PFSK-1 (cell line): Measurements from ENCODE around the gene ADGB.

ENCODE experiments used
- FOXP2 ChIP-seq: optimal IDR thresholded peaks from 2 replicates; pipeline ENCODE3; 2011; ENCODE audit warnings: borderline replicate concordance, control low read depth, inconsistent platforms; ENCODE audit not compliant: insufficient read depth; ENCODE audit errors: extremely low read length, extremely low read depth
- POLR2AphosphoS5 ChIP-seq: IDR thresholded peaks from 2 replicates; pipeline ENCODE4 v1.6.1; 2012; ENCODE audit warnings: low read depth, mild to moderate bottlenecking, control low read depth, low read length, moderate library complexity
- REST ChIP-seq, 2 experiments: IDR thresholded peaks; 2 replicates each; pipeline versions ENCODE4 v1.6.1 to v1.8.0; 2011 to 2012; ENCODE audit warnings: low read depth in 2 of 2, low read length in 2 of 2, control low read depth in 1 of 2, inconsistent platforms in 1 of 2, mild to moderate bottlenecking in 1 of 2, moderate library complexity in 1 of 2; ENCODE audit not compliant: insufficient read depth in 1 of 2
- SIN3A ChIP-seq: IDR thresholded peaks from 2 replicates; pipeline ENCODE4 v1.6.1; 2012; ENCODE audit warnings: mild to moderate bottlenecking, low read length, moderate library complexity, borderline replicate concordance; ENCODE audit not compliant: insufficient read depth
- TAF1 ChIP-seq: IDR thresholded peaks from 2 replicates; pipeline ENCODE4 v1.6.1; 2012; ENCODE audit warnings: low read length, control low read depth, borderline replicate concordance; ENCODE audit not compliant: insufficient read depth

The ADGB gene

GRCh38 chr6:146587459-146587858, 11.3 kb upstream of the ADGB start:
- TF ChIP-seq REST (IDR thresholded peaks at IDR 0.05; ENCODE audit: insufficient read depth in 1 of 2, low read depth in 2 of 2, low read length in 2 of 2) (no peak), SIN3A (no peak), FOXP2 (no peak), TAF1 (no peak), POLR2AphosphoS5 (no peak)

GRCh38 chr6:146590492-146590891, 8.3 kb upstream of the ADGB start:
- TF ChIP-seq FOXP2 (no peak), SIN3A (no peak), POLR2AphosphoS5 (no peak), TAF1 (no peak), REST (IDR thresholded peaks at IDR 0.05; ENCODE audit: insufficient read depth in 1 of 2, low read depth in 2 of 2, low read length in 2 of 2) (no peak)

- TF ChIP-seq POLR2AphosphoS5 (no peak), SIN3A (no peak), TAF1 (no peak)
Measured at GRCh38 chr6:146592451-146592850, 6.3 kb upstream of the ADGB start.

GRCh38 chr6:146593986-146594385, 4.8 kb upstream of the ADGB start:
- TF ChIP-seq REST (IDR thresholded peaks at IDR 0.05; ENCODE audit: insufficient read depth in 1 of 2, low read depth in 2 of 2, low read length in 2 of 2) (no peak), TAF1 (no peak), FOXP2 (no peak), SIN3A (no peak)

- no peak for TF ChIP-seq FOXP2
- no peak for TF ChIP-seq POLR2AphosphoS5
- no peak for TF ChIP-seq TAF1
- TF ChIP-seq SIN3A, result no peak
- TF ChIP-seq REST (IDR thresholded peaks at IDR 0.05; ENCODE audit: insufficient read depth in 1 of 2, low read depth in 2 of 2, low read length in 2 of 2), result no peak
Measured at GRCh38 chr6:146594495-146594894, 4.3 kb upstream of the ADGB start.
